A673 (cell line): Measurements from ENCODE around the gene ACTL6B.

Source experiments
- CTCF ChIP-seq: fragments of 300-800, 200-600 bp; sonication (generic); conservative IDR thresholded peaks from 2 replicates; pipeline ENCODE4 v1.5.1; 2017; ENCODE audit warnings: low read depth, mild to moderate bottlenecking, antibody characterized with exemption, low read length, moderate library complexity, mixed read lengths
- EZH2 ChIP-seq: fragments of 200-600 bp; sonication (generic); IDR thresholded peaks from 2 replicates; pipeline ENCODE4 v1.6.1; 2017; ENCODE audit warnings: borderline replicate concordance, low read depth, mild to moderate bottlenecking, mixed read lengths, antibody characterized with exemption, low read length; ENCODE audit not compliant: poor library complexity, severe bottlenecking

- TF ChIP-seq CTCF (no peak), EZH2 (no peak)
Measured at GRCh38 chr7:100687261-100687660, 31.0 kb upstream of the ACTL6B start.
